Umbilical cord (tissue), 2 donors: ENCODE data around the gene ERFL. TPM values are rescaled to one million over a fixed set of nuclear protein-coding genes. Genes with fewer than 3 reads are reported as not detected.
"Not testable (repeated sequence)": the region's sequence is repeated elsewhere in the genome, so short reads cannot be mapped to it uniquely, and the experiment has no call there.

Experiments
- DNase-seq: peaks from one replicate; pipeline ENCODE4 v3.0.0-alpha.2; 2015; ENCODE audit warnings: low spot score
- total RNA-seq: library from RNA; depleted of rRNA; stranded (reverse); fragments of >200 nt; gene quantifications from one replicate; pipeline ENCODE4 v1.2.3, GENCODE V29; 2014; ENCODE audit warnings: low replicate concordance; ENCODE audit not compliant: insufficient read depth

The ERFL gene
- total RNA-seq, 1 donor from 2014 or later, result not detected

GRCh38 chr19:41926763-41927496, 1.3 kb downstream of the ERFL start:
- no peak for DNase-seq

DNA sequence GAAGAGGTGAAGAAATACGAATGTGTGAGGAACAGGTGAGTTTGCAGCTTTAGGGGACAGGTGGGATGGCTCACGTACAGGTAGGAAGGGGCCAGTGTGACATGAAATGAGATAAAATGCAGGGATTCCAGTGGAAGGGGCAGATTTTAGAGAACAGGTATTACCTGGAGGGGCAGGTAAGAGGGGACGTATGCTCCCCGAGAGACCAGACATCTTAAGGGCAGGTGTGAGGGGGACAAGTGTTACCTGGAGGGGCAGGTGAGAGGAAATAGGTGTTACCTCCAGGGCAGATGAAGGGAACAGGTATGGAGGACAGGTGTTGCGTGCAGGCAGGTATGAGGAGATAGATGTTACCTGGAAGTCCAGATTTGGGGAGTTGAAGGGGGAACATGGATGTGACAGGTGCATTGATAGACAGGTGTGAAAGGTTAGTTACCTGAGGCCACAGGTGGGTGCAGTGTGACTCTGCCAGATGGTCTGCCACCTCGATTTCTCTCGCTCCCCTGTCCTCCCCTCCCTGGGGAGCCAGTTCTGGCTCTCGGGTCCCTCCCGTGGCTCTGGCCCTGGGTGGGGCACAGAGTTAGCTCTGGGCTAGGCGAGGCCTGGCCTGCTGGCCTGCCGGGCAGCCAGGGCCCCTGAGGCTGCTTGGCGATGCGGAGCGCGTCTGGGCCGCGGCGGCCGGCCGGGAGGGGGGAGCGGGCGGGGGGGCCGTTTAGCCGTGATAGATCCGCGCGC, 2.1 kb downstream of the ERFL start:
- no peak for DNase-seq

DNA sequence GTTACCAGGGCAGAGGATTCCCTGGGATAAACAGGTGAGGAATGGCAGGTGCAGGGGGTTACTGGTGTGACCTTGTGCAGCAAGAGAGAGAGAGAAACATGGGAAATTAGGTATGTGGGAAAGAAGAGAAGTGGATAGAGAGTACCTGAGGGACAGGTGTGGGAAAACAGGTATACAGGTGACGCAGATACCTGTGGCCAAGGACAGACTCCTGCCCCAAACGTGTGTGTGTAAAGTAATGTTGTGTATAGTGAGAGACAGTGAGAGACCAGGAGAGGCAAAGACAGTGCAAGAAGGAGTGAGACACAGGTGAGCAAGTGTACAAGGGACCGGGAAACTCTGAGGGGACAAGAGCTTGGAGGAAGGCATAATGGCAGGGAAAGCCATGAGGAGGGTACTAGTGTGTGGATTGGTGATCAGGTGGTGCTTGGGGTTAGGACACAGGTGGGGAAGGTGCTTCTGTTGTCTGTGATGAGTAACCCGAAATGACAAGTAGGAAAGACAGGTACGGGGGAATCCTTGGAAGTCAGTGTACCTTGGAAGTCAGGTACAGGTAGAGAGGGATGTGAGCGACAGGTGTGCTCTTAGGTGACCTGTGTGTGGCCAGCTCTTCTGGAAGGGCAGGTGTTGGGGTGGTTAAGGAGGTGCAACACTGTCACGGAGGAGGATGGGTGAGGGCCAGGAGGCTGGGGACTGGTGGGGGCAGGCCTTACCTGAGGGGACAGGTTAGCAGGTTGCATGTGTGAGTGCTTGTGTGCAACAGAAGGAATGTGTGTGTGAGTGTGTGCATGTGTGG, 2.8 kb downstream of the ERFL start:
- no peak for DNase-seq

DNA sequence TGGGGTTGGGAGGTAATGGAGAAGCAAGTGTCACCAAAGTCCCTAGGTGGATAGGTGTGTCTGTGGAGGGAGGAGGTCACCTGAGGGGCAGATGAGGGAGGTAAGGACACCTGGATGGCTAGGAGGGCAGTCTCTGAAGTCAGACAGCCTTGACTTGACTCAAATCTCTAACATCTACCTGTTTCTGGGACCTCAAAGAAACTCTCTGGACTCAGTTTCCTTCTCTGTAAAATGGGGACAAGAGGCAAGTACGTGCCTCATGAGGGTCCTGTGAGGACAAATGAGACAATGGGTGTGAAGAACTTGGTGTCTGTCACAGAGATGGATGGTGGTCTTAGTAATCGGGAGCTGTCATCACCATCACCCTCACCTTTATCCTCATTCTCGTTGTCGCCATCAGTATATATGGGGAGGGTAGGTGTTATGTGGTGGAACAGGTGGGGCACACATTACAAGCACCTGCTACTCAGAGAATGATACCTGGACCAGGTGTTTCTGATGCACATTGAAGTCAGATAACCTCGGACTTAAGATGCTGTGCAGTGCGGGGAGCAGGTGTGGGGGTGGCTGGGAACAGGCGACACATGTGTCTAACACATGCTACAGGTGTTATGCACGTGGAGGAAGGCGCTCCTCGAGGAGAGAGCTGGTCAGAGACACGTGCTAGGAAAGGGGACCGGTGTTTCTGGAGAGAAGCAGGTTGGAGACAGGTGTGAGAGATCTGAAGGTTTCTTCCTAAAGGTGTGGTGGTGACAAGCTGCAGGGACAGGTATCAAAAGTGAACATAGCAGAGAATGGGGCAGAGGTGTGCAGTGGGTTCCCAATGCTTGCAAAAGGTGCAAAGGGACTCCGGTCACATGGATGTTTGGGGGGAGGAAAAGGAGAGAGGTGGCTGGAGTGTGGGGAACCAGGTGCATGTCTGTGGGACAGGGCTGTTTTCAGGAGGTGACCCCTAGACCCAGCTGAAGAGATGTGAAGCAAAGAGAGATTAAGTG, 3.8 kb downstream of the ERFL start:
- no peak for DNase-seq

DNA sequence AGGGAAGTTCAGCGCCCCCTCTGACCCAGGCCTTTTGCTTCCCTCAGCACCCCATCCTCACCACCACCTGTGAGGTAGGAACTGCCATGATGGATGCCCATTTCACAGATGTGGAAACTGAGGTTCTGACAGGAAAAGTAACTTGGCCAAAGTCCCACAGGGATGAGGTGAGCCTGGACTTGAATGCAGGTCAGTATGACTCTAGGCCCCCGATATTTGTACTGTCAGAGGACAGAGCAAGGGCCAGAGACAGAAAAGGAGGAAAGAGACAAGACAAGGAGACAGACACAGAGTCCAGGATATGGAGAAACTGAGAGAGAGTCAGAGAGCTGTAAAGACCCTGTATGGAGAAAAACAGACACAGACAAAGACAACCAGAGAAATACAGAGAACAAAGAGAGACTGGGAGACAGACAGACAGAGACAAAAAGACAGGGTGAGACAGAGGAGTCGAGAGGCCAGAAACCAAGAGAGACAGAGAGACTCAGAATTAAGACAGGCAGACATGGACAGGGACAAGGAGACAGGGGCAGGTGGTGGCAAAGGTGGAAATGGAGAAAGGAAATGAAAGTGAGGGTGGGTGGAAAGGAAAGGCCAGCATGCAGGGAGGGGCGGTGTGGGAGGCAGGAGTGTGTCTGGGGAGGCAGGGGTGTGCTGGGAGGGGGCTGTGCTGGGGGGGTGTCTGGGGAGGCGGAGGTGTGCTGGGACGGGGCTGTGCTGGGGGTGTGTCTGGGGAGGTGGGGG, 5.0 kb downstream of the ERFL start:
- DNase-seq, result no peak

DNA sequence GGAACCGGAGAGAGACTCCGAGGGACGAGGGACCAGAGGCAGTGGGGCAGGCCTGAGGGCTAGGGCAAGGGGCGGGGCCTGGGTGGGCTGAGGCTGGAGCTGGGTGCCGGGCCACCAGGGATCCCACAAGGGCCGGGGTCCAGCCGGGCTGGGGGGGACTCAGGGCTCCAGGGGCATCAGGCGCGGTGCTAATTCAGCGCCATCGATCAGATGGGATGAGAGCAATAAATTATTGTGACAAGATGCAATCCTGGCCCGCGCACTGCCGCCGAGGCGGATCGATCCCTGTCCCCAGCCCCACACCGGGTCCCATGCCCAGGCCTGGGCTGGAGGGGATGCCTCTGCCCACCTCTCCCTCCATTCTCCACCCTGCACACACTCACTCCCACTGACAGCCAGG, 5.7 kb downstream of the ERFL start:
- DNase-seq, result no peak

DNA sequence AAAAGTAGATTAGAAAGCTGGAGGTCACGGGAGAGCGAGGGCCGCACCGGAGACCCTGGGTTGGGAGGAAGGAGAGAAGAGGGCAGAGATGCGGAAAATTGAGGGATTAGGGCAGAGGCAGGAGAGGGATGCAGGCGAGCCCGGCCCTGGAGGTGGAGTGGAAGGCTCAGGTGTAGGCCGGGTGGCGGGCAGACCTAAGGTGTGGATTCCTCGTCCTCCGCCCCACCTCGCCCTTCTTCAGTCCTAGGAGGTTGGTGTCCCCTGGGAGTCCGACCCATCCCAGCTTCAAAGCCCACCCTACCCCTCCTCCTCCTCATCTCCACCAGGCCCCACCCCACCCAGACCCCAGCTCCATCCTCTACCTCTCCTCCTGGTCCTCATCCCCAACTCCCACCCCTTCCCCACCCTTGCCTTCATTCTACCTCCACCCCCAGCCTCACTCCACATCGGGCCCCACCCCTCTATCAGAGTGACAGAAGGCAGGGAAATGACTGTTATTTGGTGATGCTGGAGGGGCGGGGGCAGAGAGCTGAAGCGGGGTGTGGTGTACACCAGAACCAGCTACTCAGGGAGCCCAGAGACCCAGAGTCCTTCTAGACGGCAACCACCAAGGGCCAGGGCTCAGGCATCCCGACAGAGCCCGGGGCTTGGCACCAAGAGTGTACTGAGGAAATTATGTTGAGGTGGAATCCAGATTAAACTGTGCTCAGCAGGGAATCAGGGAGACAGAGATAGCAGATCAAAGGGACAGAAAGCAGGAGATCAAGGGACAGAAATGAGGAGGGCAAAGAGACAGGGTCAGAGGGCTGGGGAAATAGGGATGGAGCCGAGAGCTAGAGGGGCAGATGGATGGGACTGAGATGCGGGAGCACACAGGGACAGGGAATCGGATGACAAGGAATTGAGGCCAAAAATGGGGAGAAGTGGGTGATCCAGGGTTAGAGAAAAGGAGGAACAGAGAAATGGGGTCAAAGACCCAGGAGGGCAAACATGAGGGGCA, 6.4 kb downstream of the ERFL start:
- no peak for DNase-seq

- DNase-seq, result no peak
Observed at GRCh38 chr19:41920882-41921576, 7.2 kb downstream of the ERFL start.

GRCh38 chr19:41919948-41920712, 8.1 kb downstream of the ERFL start:
- DNase-seq, result no peak

- DNase-seq, result no peak
Observed at GRCh38 chr19:41918653-41919244, 9.5 kb downstream of the ERFL start.

DNA sequence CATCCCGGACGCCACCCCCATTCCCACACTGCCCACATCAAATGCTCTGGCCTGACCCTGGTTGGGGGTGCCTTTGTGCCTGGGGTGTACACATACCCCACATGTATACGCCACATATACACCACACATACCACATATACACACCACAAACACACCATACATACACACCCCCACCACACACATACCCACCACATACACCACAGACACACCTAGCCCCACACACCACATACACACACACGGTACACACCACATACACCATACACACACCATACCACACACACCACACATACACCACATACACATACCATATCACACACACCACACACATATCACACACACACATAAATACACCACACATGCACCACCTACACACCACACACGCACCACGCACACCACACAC, 10.2 kb downstream of the ERFL start:
- no peak for DNase-seq

GRCh38 chr19:41917676-41918075, 10.6 kb downstream of the ERFL start:
- DNase-seq, result no peak

DNA sequence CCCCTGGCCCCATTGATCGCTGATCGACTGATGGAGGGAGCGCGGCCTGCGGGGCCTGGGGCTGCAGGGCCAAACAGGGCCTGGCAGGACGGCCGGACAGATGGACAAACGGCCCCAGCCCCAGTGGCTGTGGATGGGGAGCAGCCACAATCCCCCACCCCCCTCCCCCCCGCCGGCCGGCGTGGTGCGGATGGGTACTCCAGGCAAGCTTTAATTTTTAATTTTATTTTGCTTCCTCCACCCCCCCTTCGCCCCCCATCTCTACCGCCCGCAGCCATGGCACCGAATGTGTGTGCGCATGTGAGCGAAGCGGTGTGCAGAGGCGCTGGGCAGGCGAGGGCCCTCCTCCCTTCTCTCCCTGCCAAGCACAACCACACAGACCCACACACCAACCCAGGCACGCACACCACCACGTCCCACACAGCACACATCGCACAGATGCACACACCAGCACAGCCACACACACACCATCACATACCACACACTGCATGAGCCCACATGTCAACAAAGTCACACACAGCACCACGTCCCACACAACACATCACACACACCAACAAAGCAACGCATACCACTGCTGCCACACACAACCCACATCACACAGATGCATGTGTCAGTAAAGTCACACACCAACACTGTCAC, 12.4 kb downstream of the ERFL start:
- no peak for DNase-seq

- no peak for DNase-seq
Observed at GRCh38 chr19:41915021-41915775, 13.1 kb downstream of the ERFL start.

DNA sequence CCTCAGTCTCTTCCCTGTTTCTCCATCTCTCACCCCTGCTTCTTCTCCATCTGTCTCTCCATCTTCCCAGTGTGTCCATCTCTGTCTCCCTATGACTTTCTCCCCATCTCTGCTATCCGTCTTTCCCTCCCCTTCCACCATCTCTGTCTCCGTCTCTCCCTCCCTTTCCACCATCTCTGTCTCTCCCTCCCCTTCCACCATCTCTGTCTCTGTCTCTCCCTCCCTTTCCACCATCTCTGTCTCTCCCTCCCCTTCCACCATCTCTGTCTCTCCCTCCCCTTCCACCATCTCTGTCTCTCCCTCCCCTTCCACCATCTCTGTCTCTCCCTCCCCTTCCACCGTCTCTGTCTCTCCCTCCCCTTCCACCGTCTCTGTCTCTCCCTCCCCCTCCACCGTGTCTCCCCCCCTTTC, 13.8 kb downstream of the ERFL start:
- not testable (repeated sequence) for DNase-seq
